SK-N-SH (cell line): ENCODE data around the gene ID2. TPM values are rescaled to one million over a fixed set of nuclear protein-coding genes. Genes with fewer than 3 reads are reported as not detected.

Source experiments
- CTCF ChIA-PET: fragments of 300-600, 350-600 bp; formaldehyde crosslinking; extraction: SDS; loops from one replicate; lab custom pipeline; 2021; lab: Yijun Ruan, JAX
- POLR2A ChIA-PET: fragments of 350-600 bp; sonication (Branson Sonifier 250); formaldehyde crosslinking; extraction: SDS; loops from one replicate; lab custom pipeline; 2020; ENCODE audit warnings: antibody characterized with exemption, inconsistent platforms; lab: Yijun Ruan, JAX
- DNase-seq: peaks from one replicate; pipeline ENCODE4 v3.0.0; 2012
- H2AFZ ChIP-seq: fragments of 200-600 bp; sonication (generic); 2 replicates; pipeline ENCODE4 v1.8.1; 2016; ENCODE audit warnings: antibody characterized with exemption, mild to moderate bottlenecking, low read depth
- H3F3A ChIP-seq: fragments of 200-600 bp; sonication (generic); replicated peaks from 2 replicates; pipeline ENCODE3; 2016; ENCODE audit warnings: antibody characterized with exemption, mild to moderate bottlenecking; ENCODE audit not compliant: insufficient read depth
- H3K27ac ChIP-seq, 2 experiments: fragments of 200-500 bp in 1 of 2; fragments of 200-600 bp in 1 of 2; sonication (Bioruptor generic) in 1 of 2; sonication (generic), shearing (Covaris generic) in 1 of 2; 2 replicates each; pipeline versions ENCODE4 v1.5.1 to v1.6.1; 2014 to 2016; ENCODE audit warnings: low read depth in 2 of 2, inconsistent platforms in 1 of 2, low read length in 1 of 2, mild to moderate bottlenecking in 1 of 2, mixed read lengths in 1 of 2
- H3K27me3 ChIP-seq: fragments of 200-600 bp; sonication (generic), shearing (Covaris generic); 2 replicates; pipeline ENCODE4 v1.6.1; 2016; ENCODE audit warnings: mixed run types; ENCODE audit not compliant: insufficient read depth
- H3K36me3 ChIP-seq, 2 experiments: fragments of 200-500 bp in 1 of 2; fragments of 200-600 bp in 1 of 2; sonication (Bioruptor generic) in 1 of 2; sonication (generic) in 1 of 2; replicated peaks in 1 of 2; 2 replicates each; pipeline versions ENCODE3 to v1.5.1; 2014 to 2016; ENCODE audit warnings: low read length in 1 of 2, mild to moderate bottlenecking in 1 of 2; ENCODE audit not compliant: insufficient read depth in 2 of 2, control insufficient read depth in 1 of 2
- H3K4me1 ChIP-seq, 2 experiments: fragments of 200-500 bp in 1 of 2; fragments of 200-600 bp in 1 of 2; sonication (Bioruptor generic) in 1 of 2; sonication (generic), shearing (Covaris generic) in 1 of 2; 2 replicates each; pipeline versions ENCODE4 v1.5.1 to v1.6.1; 2014 to 2016; ENCODE audit warnings: low read depth in 1 of 2, low read length in 1 of 2, mixed run types in 1 of 2; ENCODE audit not compliant: insufficient read depth in 2 of 2, control insufficient read depth in 1 of 2
- H3K4me2 ChIP-seq: fragments of 200-600 bp; sonication (generic), shearing (Covaris generic); 2 replicates; pipeline ENCODE4 v1.6.1; 2017; ENCODE audit warnings: mixed run types
- H3K4me3 ChIP-seq, 2 experiments: fragments of 200-500 bp in 1 of 2; fragments of 200-600 bp in 1 of 2; sonication (Bioruptor generic) in 1 of 2; sonication (generic), shearing (Covaris generic) in 1 of 2; 2 replicates each; pipeline versions ENCODE4 v1.5.1 to v1.8.1; 2014 to 2016; ENCODE audit warnings: low read depth in 2 of 2, inconsistent platforms in 1 of 2, low read length in 1 of 2, mild to moderate bottlenecking in 1 of 2, mixed read lengths in 1 of 2, moderate library complexity in 1 of 2
- H3K79me2 ChIP-seq: fragments of 200-600 bp; sonication (generic); 2 replicates; pipeline ENCODE4 v1.8.1; 2017; ENCODE audit warnings: mild to moderate bottlenecking; ENCODE audit not compliant: insufficient read depth
- H3K9ac ChIP-seq: fragments of 200-600 bp; sonication (generic); 2 replicates; pipeline ENCODE4 v1.6.1; 2017; ENCODE audit warnings: mixed run types
- H3K9me2 ChIP-seq: fragments of 200-600 bp; sonication (generic); 2 replicates; pipeline ENCODE4 v1.6.1; 2017; ENCODE audit warnings: mixed run types
- H3K9me3 ChIP-seq: fragments of 200-600 bp; sonication (generic); 2 replicates; pipeline ENCODE4 v1.6.1; 2017; ENCODE audit warnings: mixed run types, mild to moderate bottlenecking, moderate library complexity
- H4K20me1 ChIP-seq: fragments of 200-600 bp; sonication (generic); 2 replicates; pipeline ENCODE4 v1.6.1; 2017; ENCODE audit warnings: mild to moderate bottlenecking, mixed run types; ENCODE audit not compliant: insufficient read depth
- CHD2 ChIP-seq: fragments of 150-350 bp; IDR thresholded peaks from 2 replicates; pipeline ENCODE4 v1.6.1; 2018; ENCODE audit warnings: low read length; ENCODE audit not compliant: partially characterized antibody
- ELF1 ChIP-seq: IDR thresholded peaks from 2 replicates; pipeline ENCODE4 v1.4.0; 2012
- EP300 ChIP-seq, 2 experiments: IDR thresholded peaks; 2 replicates each; pipeline versions ENCODE4 v1.4.0 to v1.6.1; 2012; ENCODE audit warnings: borderline replicate concordance in 1 of 2, low read depth in 1 of 2, low read length in 1 of 2
- EZH2phosphoT487 ChIP-seq: fragments of 200-600 bp; sonication (generic); IDR thresholded peaks from 2 replicates; pipeline ENCODE4 v1.6.1; 2017; ENCODE audit warnings: low read depth, mixed run types, mild to moderate bottlenecking, antibody characterized with exemption, moderate library complexity, borderline replicate concordance
- FOSL2 ChIP-seq: IDR thresholded peaks from 2 replicates; pipeline ENCODE4 v1.4.0; 2012; ENCODE audit warnings: low read depth, mild to moderate bottlenecking, moderate library complexity, borderline replicate concordance
- FOXM1 ChIP-seq: IDR thresholded peaks from 2 replicates; pipeline ENCODE4 v1.4.0; 2012; ENCODE audit warnings: low read depth, mild to moderate bottlenecking
- GATA2 ChIP-seq: sonication (generic); formaldehyde crosslinking; IDR thresholded peaks from 2 replicates; pipeline ENCODE4 v1.5.0; 2020; ENCODE audit warnings: mild to moderate bottlenecking, missing genetic modification reagents
- MEF2A ChIP-seq: IDR thresholded peaks from 2 replicates; pipeline ENCODE4 v1.4.0; 2012; ENCODE audit warnings: low read depth, borderline replicate concordance
- MXI1 ChIP-seq: IDR thresholded peaks from 2 replicates; pipeline ENCODE4 v1.6.1; 2012; ENCODE audit warnings: mild to moderate bottlenecking, low read depth, low read length, improper control_type of control experiment
- POLR2AphosphoS5 ChIP-seq: IDR thresholded peaks from 2 replicates; pipeline ENCODE4 v1.6.1; 2012; ENCODE audit warnings: low read depth, low read length
- RAD21 ChIP-seq: IDR thresholded peaks from 2 replicates; pipeline ENCODE4 v1.6.1; 2012; ENCODE audit warnings: mild to moderate bottlenecking, low read length
- RCOR1 ChIP-seq: fragments of 150-350 bp; IDR thresholded peaks from 2 replicates; pipeline ENCODE4 v1.6.1; 2017; ENCODE audit warnings: antibody characterized with exemption, low read length
- RXRA ChIP-seq: IDR thresholded peaks from 2 replicates; pipeline ENCODE4 v1.4.0; 2012; ENCODE audit warnings: low read depth, mild to moderate bottlenecking, borderline replicate concordance
- SMC3 ChIP-seq: IDR thresholded peaks from 2 replicates; pipeline ENCODE4 v1.6.1; 2012; ENCODE audit warnings: low read depth, low read length, improper control_type of control experiment
- TCF12 ChIP-seq: IDR thresholded peaks from 2 replicates; pipeline ENCODE4 v1.4.0; 2012
- TEAD4 ChIP-seq: IDR thresholded peaks from 2 replicates; pipeline ENCODE4 v1.4.0; 2012; ENCODE audit warnings: mild to moderate bottlenecking, borderline replicate concordance; ENCODE audit not compliant: insufficient read depth
- YY1 ChIP-seq: IDR thresholded peaks from 2 replicates; pipeline ENCODE4 v1.4.0; 2012; ENCODE audit warnings: low read depth, mild to moderate bottlenecking
- WGBS: methylation state at CpG from one replicate; pipeline ENCODE4 v1.1.6; 2017; ENCODE audit warnings: low lambda C conversion rate; 5-methylcytosine and 5-hydroxymethylcytosine counted together
- polyA plus RNA-seq, 3 experiments: library from polyadenylated mRNA; depleted of rRNA; stranded (reverse); fragments of >200 nt; gene quantifications; 2 replicates each; pipeline ENCODE4 v1.2.3, GENCODE V29; 2012
- TF ChIP-seq, protein P1 (sequence below): fragments of 150-350 bp; IDR thresholded peaks from 2 replicates; pipeline ENCODE4 v1.6.1; 2016; ENCODE audit warnings: mild to moderate bottlenecking, low read depth, low read length
- TF ChIP-seq, protein P2 (sequence below): fragments of 200-600 bp; sonication (generic); IDR thresholded peaks from 2 replicates; pipeline ENCODE4 v1.6.1; 2017; ENCODE audit warnings: antibody characterized with exemption, mild to moderate bottlenecking, moderate library complexity
- TF ChIP-seq, protein P3 (sequence below): fragments of 150-350 bp; IDR thresholded peaks from 2 replicates; pipeline ENCODE4 v1.6.1; 2017; ENCODE audit warnings: antibody characterized with exemption, low read length, low read depth, borderline replicate concordance

The ID2 gene
- polyA plus RNA-seq, 1 of the 3 experiments (the other 2 are of a cell fraction), result 459 TPM

DNA sequence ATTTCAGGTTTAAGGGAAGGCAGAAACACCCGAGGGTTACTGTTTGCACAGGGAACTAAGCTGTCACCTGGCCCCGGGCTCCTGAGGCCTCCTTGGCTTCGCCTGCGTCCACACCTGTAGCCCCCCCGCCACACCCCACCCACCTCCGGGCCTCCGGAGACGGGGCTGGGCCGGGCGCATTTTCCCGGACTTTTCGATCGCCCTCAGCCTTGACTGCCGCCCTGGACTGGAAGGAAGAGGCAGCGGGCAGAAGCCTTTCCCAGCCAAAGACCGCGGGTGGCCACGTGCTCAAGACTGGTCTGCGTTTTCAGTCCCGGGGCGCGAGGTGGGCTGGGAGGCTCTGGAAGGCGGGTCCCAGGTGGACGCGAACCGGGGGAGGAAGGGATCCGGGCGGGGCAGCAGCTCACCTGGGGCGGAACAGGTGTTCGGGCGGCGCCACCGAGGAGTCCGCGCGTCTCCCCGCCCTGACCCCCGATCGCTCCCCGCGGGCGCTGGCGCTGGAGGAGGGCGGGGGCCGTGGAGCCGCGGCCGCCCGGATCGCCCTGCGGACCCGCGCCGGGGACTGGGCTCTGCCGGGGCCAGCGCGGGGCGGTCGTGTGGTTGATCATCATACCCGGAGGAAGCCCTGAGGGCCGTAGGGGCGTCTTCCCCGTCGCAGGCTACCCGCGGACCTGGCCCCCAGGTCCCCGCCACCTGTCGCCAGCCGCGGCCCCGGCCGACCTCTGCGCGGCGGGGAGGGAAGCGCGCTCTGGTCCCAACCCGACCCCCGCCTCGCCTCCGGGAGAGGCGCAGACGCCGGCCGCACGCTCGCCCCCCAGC lies 3.2 kb downstream of the ID2 start (continued):
- TF ChIP-seq, protein P1, sequence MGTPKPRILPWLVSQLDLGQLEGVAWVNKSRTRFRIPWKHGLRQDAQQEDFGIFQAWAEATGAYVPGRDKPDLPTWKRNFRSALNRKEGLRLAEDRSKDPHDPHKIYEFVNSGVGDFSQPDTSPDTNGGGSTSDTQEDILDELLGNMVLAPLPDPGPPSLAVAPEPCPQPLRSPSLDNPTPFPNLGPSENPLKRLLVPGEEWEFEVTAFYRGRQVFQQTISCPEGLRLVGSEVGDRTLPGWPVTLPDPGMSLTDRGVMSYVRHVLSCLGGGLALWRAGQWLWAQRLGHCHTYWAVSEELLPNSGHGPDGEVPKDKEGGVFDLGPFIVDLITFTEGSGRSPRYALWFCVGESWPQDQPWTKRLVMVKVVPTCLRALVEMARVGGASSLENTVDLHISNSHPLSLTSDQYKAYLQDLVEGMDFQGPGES, result no peak
- TF ChIP-seq YY1 (no peak), FOSL2 (no peak), MEF2A (no peak), TCF12 (no peak), ELF1 (0 out of 2 replicates have a peak, but pooled peaks have one; percentile 13), GATA2 (no peak), TEAD4 (peak; percentile 59; the same call in 1 of the 2 replicates), POLR2AphosphoS5 (peak; percentile 73), EP300 (IDR thresholded peaks at IDR 0.05; ENCODE audit: borderline replicate concordance in 1 of 2, low read depth in 1 of 2, low read length in 1 of 2) (no peak), FOXM1 (no peak)
- TF ChIP-seq, protein P2, sequence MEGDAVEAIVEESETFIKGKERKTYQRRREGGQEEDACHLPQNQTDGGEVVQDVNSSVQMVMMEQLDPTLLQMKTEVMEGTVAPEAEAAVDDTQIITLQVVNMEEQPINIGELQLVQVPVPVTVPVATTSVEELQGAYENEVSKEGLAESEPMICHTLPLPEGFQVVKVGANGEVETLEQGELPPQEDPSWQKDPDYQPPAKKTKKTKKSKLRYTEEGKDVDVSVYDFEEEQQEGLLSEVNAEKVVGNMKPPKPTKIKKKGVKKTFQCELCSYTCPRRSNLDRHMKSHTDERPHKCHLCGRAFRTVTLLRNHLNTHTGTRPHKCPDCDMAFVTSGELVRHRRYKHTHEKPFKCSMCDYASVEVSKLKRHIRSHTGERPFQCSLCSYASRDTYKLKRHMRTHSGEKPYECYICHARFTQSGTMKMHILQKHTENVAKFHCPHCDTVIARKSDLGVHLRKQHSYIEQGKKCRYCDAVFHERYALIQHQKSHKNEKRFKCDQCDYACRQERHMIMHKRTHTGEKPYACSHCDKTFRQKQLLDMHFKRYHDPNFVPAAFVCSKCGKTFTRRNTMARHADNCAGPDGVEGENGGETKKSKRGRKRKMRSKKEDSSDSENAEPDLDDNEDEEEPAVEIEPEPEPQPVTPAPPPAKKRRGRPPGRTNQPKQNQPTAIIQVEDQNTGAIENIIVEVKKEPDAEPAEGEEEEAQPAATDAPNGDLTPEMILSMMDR, result no peak
- TF ChIP-seq, protein P3, sequence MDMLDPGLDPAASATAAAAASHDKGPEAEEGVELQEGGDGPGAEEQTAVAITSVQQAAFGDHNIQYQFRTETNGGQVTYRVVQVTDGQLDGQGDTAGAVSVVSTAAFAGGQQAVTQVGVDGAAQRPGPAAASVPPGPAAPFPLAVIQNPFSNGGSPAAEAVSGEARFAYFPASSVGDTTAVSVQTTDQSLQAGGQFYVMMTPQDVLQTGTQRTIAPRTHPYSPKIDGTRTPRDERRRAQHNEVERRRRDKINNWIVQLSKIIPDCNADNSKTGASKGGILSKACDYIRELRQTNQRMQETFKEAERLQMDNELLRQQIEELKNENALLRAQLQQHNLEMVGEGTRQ, result no peak; the same call in 1 of the 2 replicates

DNA sequence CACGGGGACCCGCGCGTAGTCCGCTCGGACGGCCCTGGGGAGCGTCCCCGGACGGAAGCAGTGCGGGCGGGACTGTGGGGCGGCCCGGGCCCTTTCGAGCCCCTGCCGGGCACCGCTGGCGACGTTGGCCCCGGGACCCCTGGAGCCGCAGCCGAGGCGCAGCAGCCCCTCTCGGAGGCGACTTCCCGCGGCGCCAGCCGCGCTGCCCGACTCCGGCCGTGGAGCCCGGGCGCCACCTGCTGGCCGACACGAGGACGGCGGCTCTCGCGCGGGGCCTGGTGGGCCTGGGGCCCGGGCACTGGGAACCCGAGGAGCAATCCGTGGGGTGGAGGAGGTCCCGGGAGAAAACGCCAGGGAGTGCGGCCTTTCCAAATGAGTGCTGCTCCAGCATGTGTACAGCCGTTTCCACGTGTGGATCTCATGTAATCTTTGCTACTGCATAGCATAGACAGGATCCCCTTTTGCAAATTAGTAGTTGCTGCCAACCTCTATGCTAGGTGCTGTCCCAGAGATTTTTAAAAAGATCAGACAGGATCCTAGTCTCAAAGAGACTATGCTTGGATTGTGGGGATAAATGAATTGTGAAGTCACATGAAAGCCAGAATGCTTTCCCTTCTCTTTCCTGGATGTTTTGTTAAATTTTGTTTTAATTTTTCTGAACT lies 4.0 kb downstream of the ID2 start:
- Histone ChIP-seq H4K20me1 (peaks cover 33% of the 10 kb centered on the region), H3K27me3 (no peaks in the 10 kb centered on the region), H3K4me2 (peak overlapping the region; percentile 92), H3K4me3 (peak overlapping the region; percentile 98 to 100), H3K27ac (peak overlapping the region; percentile 62 to 74; a peak in 3 of 4 replicates), H3F3A (peaks cover 30% of the 10 kb centered on the region), H2AFZ (no peak overlapping the region; the same call in 1 of the 2 replicates), H3K4me1 (peaks cover under 1 to 16% of the 10 kb centered on the region in 2 experiments; a peak in 3 of 4 replicates), H3K36me3 (peaks cover 0 to 20% of the 10 kb centered on the region in 2 experiments), H3K9me2 (no peaks in the 10 kb centered on the region), H3K9me3 (no peaks in the 10 kb centered on the region; the same call in 1 of the 2 replicates), H3K9ac (peak overlapping the region; percentile 92; the same call in 1 of the 2 replicates), H3K79me2 (peaks cover 40% of the 10 kb centered on the region)
- DNase-seq, result peak; percentile 95
- ChIA-PET CTCF (interaction anchor here (1.3 to 1.9 kb wide), 5 partner anchors 75 to 1588 kb away, joined by 3 to 24 read pairs (median 6); no protein-coding TSS in a partner anchor), POLR2A (no interaction called here)
- TF ChIP-seq, protein P3, result no peak
- TF ChIP-seq CHD2 (peak; percentile 8), RXRA (no peak), MXI1 (peak; percentile 29; the same call in 1 of the 2 replicates), EZH2phosphoT487 (no peak), SMC3 (peak; percentile 98), RCOR1 (peak; percentile 70; the same call in 1 of the 2 replicates), RAD21 (peak; percentile 96)
- TF ChIP-seq, protein P2, result peak; percentile 95
- under 1% methylated on average over 29 of the region's 50 CpGs for WGBS
